ENCODE results near the gene PEAR1. TPM values are rescaled to one million over a fixed set of nuclear protein-coding genes. Genes with fewer than 3 reads are reported as not detected.

The PEAR1 gene
- total RNA-seq, 4 donors from 2014 or later, result 7.0 to 10.7 (median 9.1) TPM

- Histone ChIP-seq H3K9me3 (no peaks in the 10 kb centered on the region), H3K27ac (no peak overlapping the region)
Measured at GRCh38 chr1:156947818-156948525, 54.5 kb downstream of the PEAR1 start.

GRCh38 chr1:156948708-156949107 lies 55.2 kb downstream of the PEAR1 start:
- Histone ChIP-seq H3K4me1 (no peaks in the 10 kb centered on the region), H3K27ac (no peak overlapping the region), H3K27me3 (no peaks in the 10 kb centered on the region), H3K36me3 (peaks cover 0 to 100% of the 10 kb centered on the region in 2 donors), H3K4me3 (no peak overlapping the region), H3K9me3 (no peaks in the 10 kb centered on the region)
- no peak for TF ChIP-seq POLR2A (IDR thresholded peaks at IDR 0.05)
- TF ChIP-seq POLR2AphosphoS5 (IDR thresholded peaks at IDR 0.05), result no peak
- TF ChIP-seq, protein P1, sequence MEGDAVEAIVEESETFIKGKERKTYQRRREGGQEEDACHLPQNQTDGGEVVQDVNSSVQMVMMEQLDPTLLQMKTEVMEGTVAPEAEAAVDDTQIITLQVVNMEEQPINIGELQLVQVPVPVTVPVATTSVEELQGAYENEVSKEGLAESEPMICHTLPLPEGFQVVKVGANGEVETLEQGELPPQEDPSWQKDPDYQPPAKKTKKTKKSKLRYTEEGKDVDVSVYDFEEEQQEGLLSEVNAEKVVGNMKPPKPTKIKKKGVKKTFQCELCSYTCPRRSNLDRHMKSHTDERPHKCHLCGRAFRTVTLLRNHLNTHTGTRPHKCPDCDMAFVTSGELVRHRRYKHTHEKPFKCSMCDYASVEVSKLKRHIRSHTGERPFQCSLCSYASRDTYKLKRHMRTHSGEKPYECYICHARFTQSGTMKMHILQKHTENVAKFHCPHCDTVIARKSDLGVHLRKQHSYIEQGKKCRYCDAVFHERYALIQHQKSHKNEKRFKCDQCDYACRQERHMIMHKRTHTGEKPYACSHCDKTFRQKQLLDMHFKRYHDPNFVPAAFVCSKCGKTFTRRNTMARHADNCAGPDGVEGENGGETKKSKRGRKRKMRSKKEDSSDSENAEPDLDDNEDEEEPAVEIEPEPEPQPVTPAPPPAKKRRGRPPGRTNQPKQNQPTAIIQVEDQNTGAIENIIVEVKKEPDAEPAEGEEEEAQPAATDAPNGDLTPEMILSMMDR (IDR thresholded peaks at IDR 0.05), result no peak
- no peak for TF ChIP-seq EP300 (IDR thresholded peaks at IDR 0.05)
- 17% methylated on average over 1 of the region's 4 CpGs; no CpG with 5 or more reads in 1 of the 2 donors for WGBS, 2 donors (ENCODE audit: low coverage in 1 of 2)
- no peak for ATAC-seq

More at GRCh38 chr1:156947818-156948525, 54.5 kb downstream of the PEAR1 start:
- ATAC-seq, result no peak
- Histone ChIP-seq H3K4me1 (no peaks in the 10 kb centered on the region), H3K36me3 (peaks cover 0 to 100% of the 10 kb centered on the region in 2 donors), H3K4me3 (no peak overlapping the region), H3K27me3 (no peaks in the 10 kb centered on the region)
- 95 to 100% methylated on average over 1 to 4 of the region's 17 CpGs for WGBS, 2 donors (ENCODE audit: low coverage in 1 of 2)
- TF ChIP-seq, protein P1 (IDR thresholded peaks at IDR 0.05), result no peak
- no peak for TF ChIP-seq POLR2AphosphoS5 (IDR thresholded peaks at IDR 0.05)
- TF ChIP-seq EP300 (IDR thresholded peaks at IDR 0.05), result no peak
- no peak for TF ChIP-seq POLR2A (IDR thresholded peaks at IDR 0.05)

DNA sequence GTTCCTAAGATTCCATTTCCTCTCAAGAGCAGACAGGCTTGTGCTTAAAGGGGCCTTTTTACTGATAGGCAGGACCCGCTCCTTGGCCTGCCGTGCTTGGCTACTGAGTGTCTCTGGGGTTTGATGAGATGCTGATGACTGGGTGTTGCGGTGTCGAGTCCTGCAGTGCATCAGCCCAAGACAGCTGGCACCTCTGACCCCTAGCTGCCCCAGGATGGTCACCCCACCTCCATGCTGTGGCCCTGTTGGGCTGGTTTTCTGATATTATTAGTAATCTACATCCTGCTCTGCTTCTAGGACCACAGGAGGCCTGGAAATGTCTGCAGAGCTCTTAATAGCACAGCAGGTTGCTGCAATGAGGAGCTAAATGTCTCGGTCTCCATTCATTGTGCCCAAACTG lies 55.6 kb downstream of the PEAR1 start:
- TF ChIP-seq EP300 (IDR thresholded peaks at IDR 0.05) (no peak), POLR2A (IDR thresholded peaks at IDR 0.05) (no peak), POLR2AphosphoS5 (IDR thresholded peaks at IDR 0.05) (no peak)
- TF ChIP-seq, protein P1 (IDR thresholded peaks at IDR 0.05), result no peak
- peaks cover 0 to 100% of the 10 kb centered on the region in 2 donors for H3K36me3 ChIP-seq
- H3K27me3 ChIP-seq, result no peaks in the 10 kb centered on the region
- 67 to 100% methylated on average over 1 of the region's 5 CpGs for WGBS, 2 donors (ENCODE audit: low coverage in 1 of 2)
- ATAC-seq, result no peak
- no peak overlapping the region for H3K4me3 ChIP-seq
- no peaks in the 10 kb centered on the region for H3K9me3 ChIP-seq
- no peak overlapping the region for H3K27ac ChIP-seq
- no peaks in the 10 kb centered on the region for H3K4me1 ChIP-seq

DNA sequence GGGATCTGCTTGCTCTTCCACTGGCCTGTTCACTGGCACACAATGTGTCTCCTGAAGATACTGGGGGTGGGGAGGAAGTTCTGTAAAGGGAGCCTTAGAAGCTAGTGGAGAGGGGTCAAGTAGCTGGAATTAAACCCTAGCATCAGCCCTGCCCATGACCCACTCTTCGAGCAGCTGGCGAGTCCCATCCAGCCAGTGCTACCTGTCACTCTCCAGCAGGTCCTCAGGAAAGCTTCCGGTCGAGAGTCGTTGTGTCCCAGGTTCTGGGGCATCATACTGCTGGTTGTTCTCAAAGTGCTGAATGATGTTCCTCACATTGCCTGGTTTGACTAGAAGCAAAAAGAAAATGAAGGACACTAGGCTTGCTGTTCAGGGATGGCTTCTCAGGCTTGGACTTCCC lies 57.9 kb downstream of the PEAR1 start:
- TF ChIP-seq, protein P1 (IDR thresholded peaks at IDR 0.05), result no peak
- TF ChIP-seq EP300 (IDR thresholded peaks at IDR 0.05) (no peak), POLR2A (IDR thresholded peaks at IDR 0.05) (no peak), POLR2AphosphoS5 (IDR thresholded peaks at IDR 0.05) (no peak)
- peaks cover 0 to 100% of the 10 kb centered on the region in 2 donors for H3K36me3 ChIP-seq
- ATAC-seq, result no peak

DNA sequence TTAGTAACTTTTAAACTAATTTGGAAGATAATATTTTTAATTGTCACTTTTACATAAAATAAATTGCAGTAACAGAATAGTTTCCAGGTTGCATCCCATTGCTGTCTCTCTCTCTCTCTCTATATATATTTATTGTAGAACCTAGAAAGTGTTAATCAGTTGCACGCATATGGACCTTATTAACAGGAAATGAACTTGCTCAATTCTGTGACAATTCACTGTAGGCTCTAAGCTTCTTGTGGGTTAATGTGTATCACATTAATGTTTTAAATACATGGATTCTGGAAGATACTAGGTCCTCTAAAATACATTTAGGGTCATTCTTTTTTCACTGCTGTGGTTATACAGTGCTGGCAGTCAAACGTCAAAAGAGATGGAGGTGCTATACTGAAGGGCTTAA lies 60.1 kb downstream of the PEAR1 start:
- no peak overlapping the region for H3K4me3 ChIP-seq
- H3K4me1 ChIP-seq, result no peaks in the 10 kb centered on the region
- H3K27ac ChIP-seq, result no peak overlapping the region
- TF ChIP-seq POLR2A (IDR thresholded peaks at IDR 0.05), result no peak
- no peak for TF ChIP-seq POLR2AphosphoS5 (IDR thresholded peaks at IDR 0.05)
- TF ChIP-seq, protein P1 (IDR thresholded peaks at IDR 0.05), result no peak
- TF ChIP-seq EP300 (IDR thresholded peaks at IDR 0.05), result no peak
- H3K36me3 ChIP-seq, result peaks cover 0 to 100% of the 10 kb centered on the region in 2 donors
- no peaks in the 10 kb centered on the region for H3K27me3 ChIP-seq
- no peaks in the 10 kb centered on the region for H3K9me3 ChIP-seq
- 38 to 84% methylated on average over 2 of the region's 2 CpGs for WGBS, 2 donors (ENCODE audit: low coverage in 1 of 2)
- no peak for ATAC-seq

More for the DNA sequence above, 57.9 kb downstream of the PEAR1 start:
- WGBS, 2 donors (ENCODE audit: low coverage in 1 of 2), result 100% methylated on average over 1 of the region's 5 CpGs; no CpG with 5 or more reads in 1 of the 2 donors
- H3K27me3 ChIP-seq, result no peaks in the 10 kb centered on the region
- no peaks in the 10 kb centered on the region for H3K4me1 ChIP-seq
- H3K9me3 ChIP-seq, result no peaks in the 10 kb centered on the region
- no peak overlapping the region for H3K4me3 ChIP-seq
- no peak overlapping the region for H3K27ac ChIP-seq
